H1 (cell line): Measurements from ENCODE around the gene KRT3. TPM values are rescaled to one million over a fixed set of nuclear protein-coding genes. Genes with fewer than 3 reads are reported as not detected.

Experiments
- CHD7 ChIP-seq: fragments of 300-600 bp; sonication (generic); IDR thresholded peaks from 2 replicates; pipeline ENCODE4 v1.7.1; 2012; ENCODE audit warnings: low read length, moderate library complexity, mild to moderate bottlenecking, inconsistent platforms; ENCODE audit not compliant: insufficient replicate concordance
- GABPA ChIP-seq: IDR thresholded peaks from 2 replicates; pipeline ENCODE4 v1.6.1; 2011; ENCODE audit warnings: mild to moderate bottlenecking, low read length, moderate library complexity, borderline replicate concordance; ENCODE audit not compliant: insufficient read depth
- HDAC2 ChIP-seq, 2 experiments: fragments of 300-600 bp in 1 of 2; sonication (generic) in 1 of 2; IDR thresholded peaks; 2 replicates each; pipeline ENCODE4 v1.6.1; 2011 to 2012; ENCODE audit warnings: low read depth in 2 of 2, low read length in 2 of 2, mild to moderate bottlenecking in 2 of 2, moderate library complexity in 2 of 2, borderline replicate concordance in 1 of 2, inconsistent platforms in 1 of 2
- SAP30 ChIP-seq: fragments of 300-600 bp; sonication (generic); IDR thresholded peaks from 2 replicates; pipeline ENCODE4 v1.7.1; 2012; ENCODE audit warnings: low read length, moderate library complexity, mild to moderate bottlenecking, inconsistent platforms; ENCODE audit not compliant: insufficient read depth, insufficient replicate concordance
- SRF ChIP-seq: IDR thresholded peaks from 2 replicates; pipeline ENCODE4 v1.6.1; 2011; ENCODE audit warnings: mild to moderate bottlenecking, low read depth, low read length, moderate library complexity
- TBP ChIP-seq: IDR thresholded peaks from 2 replicates; pipeline ENCODE4 v1.6.1; 2011; ENCODE audit warnings: low read depth, low read length, improper control_type of control experiment
- polyA plus RNA-seq, 7 experiments: library from polyadenylated mRNA; depleted of rRNA in 3 of 7; stranded (reverse) in 5 of 7; unstranded in 2 of 7; fragments of >200 nt in 5 of 7; fragments of 200-250 nt in 2 of 7; gene quantifications; 1 replicate in 5 of 7; 2 replicates in 1 of 7; 4 replicates in 1 of 7; pipeline versions ENCODE4 v1.2.1 to v1.2.3, GENCODE V29; 2011 to 2013; ENCODE audit warnings: missing spikeins in 2 of 7, mixed read lengths in 2 of 7
- total RNA-seq: library from RNA; stranded (reverse); fragmentation: NEBNext Ultra II Directional; extraction: Animal tissue kit (Norgen Biotek cat#: 25700); gene quantifications from 2 replicates; pipeline ENCODE4 v1.2.1, GENCODE V29; 2021

Gene KRT3
- total and polyA plus RNA-seq, 2 of the 8 experiments (the other 6 are each of a cell fraction or from before 2014, with no cell fraction given): not detected

- TF ChIP-seq CHD7: no peak
- no peak for TF ChIP-seq HDAC2 (IDR thresholded peaks at IDR 0.05; ENCODE audit: borderline replicate concordance in 1 of 2, low read depth in 2 of 2, low read length in 2 of 2)
- TF ChIP-seq SAP30: no peak
- no peak for TF ChIP-seq SRF
- TF ChIP-seq GABPA: no peak
- TF ChIP-seq TBP: no peak
These were observed 4.5 kb upstream of the KRT3 start (continued) for GRCh38 chr12:52800259-52800917.
